Measurements from ENCODE around the gene BAIAP2L2.
"Not testable (repeated sequence)": the region's sequence is repeated elsewhere in the genome, so short reads cannot be mapped to it uniquely, and the experiment has no call there.

Gene BAIAP2L2

GRCh38 chr22:38081636-38081940 lies 28.9 kb downstream of the BAIAP2L2 start:
- Mint-ChIP-seq H3K27me3 (peaks cover 10% of the 10 kb centered on the region), H3K9me3 (no peaks in the 10 kb centered on the region), H3K36me3 (no peaks in the 10 kb centered on the region), H3K4me3 (no peak overlapping the region), H3K27ac (no peak overlapping the region), H3K4me1 (no peaks in the 10 kb centered on the region)

- Mint-ChIP-seq H3K27me3 (peaks cover 10% of the 10 kb centered on the region), H3K27ac (no peak overlapping the region), H3K4me3 (no peak overlapping the region), H3K9me3 (no peaks in the 10 kb centered on the region), H3K4me1 (no peaks in the 10 kb centered on the region), H3K36me3 (no peaks in the 10 kb centered on the region)
Observed at GRCh38 chr22:38080850-38081635, 29.4 kb downstream of the BAIAP2L2 start.

GRCh38 chr22:38080474-38080849 lies 30.0 kb downstream of the BAIAP2L2 start:
- H3K9me3 Mint-ChIP-seq, result no peaks in the 10 kb centered on the region
- no peaks in the 10 kb centered on the region for H3K4me1 Mint-ChIP-seq
- H3K27me3 Mint-ChIP-seq, result peaks cover 10% of the 10 kb centered on the region
- H3K27ac Mint-ChIP-seq, result no peak overlapping the region
- no peak overlapping the region for H3K4me3 Mint-ChIP-seq
- H3K36me3 Mint-ChIP-seq, result no peaks in the 10 kb centered on the region

- Mint-ChIP-seq H3K4me1 (no peaks in the 10 kb centered on the region), H3K27ac (no peak overlapping the region), H3K27me3 (peaks cover 10% of the 10 kb centered on the region), H3K9me3 (no peaks in the 10 kb centered on the region), H3K36me3 (no peaks in the 10 kb centered on the region), H3K4me3 (no peak overlapping the region)
Observed at GRCh38 chr22:38079804-38080203, 30.7 kb downstream of the BAIAP2L2 start.

GRCh38 chr22:38079208-38079607 lies 31.3 kb downstream of the BAIAP2L2 start:
- H3K4me3 Mint-ChIP-seq, H3K4me1 Mint-ChIP-seq, H3K36me3 Mint-ChIP-seq, H3K27ac Mint-ChIP-seq, H3K9me3 Mint-ChIP-seq: not testable (repeated sequence)
- peaks cover 10% of the 10 kb centered on the region for H3K27me3 Mint-ChIP-seq

GRCh38 chr22:38078046-38078840 lies 32.2 kb downstream of the BAIAP2L2 start:
- peaks cover 8% of the 10 kb centered on the region for H3K27me3 Mint-ChIP-seq
- no peaks in the 10 kb centered on the region for H3K4me1 Mint-ChIP-seq
- H3K36me3 Mint-ChIP-seq, result peaks cover 1% of the 10 kb centered on the region
- H3K9me3 Mint-ChIP-seq, result no peaks in the 10 kb centered on the region
- no peak overlapping the region for H3K4me3 Mint-ChIP-seq
- no peak overlapping the region for H3K27ac Mint-ChIP-seq

GRCh38 chr22:38077595-38077994 lies 32.9 kb downstream of the BAIAP2L2 start:
- Mint-ChIP-seq H3K36me3 (peaks cover 4% of the 10 kb centered on the region), H3K4me3 (no peak overlapping the region), H3K27ac (no peak overlapping the region), H3K27me3 (peaks cover 7% of the 10 kb centered on the region), H3K9me3 (no peaks in the 10 kb centered on the region), H3K4me1 (no peaks in the 10 kb centered on the region)

GRCh38 chr22:38077096-38077495 lies 33.4 kb downstream of the BAIAP2L2 start:
- H3K4me1 Mint-ChIP-seq, result no peaks in the 10 kb centered on the region
- no peaks in the 10 kb centered on the region for H3K9me3 Mint-ChIP-seq
- H3K27me3 Mint-ChIP-seq, result peaks cover 7% of the 10 kb centered on the region
- H3K27ac Mint-ChIP-seq, result no peak overlapping the region
- peaks cover 6% of the 10 kb centered on the region for H3K36me3 Mint-ChIP-seq
- no peak overlapping the region for H3K4me3 Mint-ChIP-seq

- H3K27ac Mint-ChIP-seq, result no peak overlapping the region
- peaks cover 5% of the 10 kb centered on the region for H3K27me3 Mint-ChIP-seq
- H3K9me3 Mint-ChIP-seq, result no peaks in the 10 kb centered on the region
- no peaks in the 10 kb centered on the region for H3K4me1 Mint-ChIP-seq
- H3K4me3 Mint-ChIP-seq, result no peak overlapping the region
- H3K36me3 Mint-ChIP-seq, result peaks cover 7% of the 10 kb centered on the region
Observed at GRCh38 chr22:38075961-38076360, 34.5 kb downstream of the BAIAP2L2 start.

- H3K4me1 Mint-ChIP-seq, result no peaks in the 10 kb centered on the region
- H3K9me3 Mint-ChIP-seq, result no peaks in the 10 kb centered on the region
- no peak overlapping the region for H3K4me3 Mint-ChIP-seq
- H3K36me3 Mint-ChIP-seq, result peaks cover 9% of the 10 kb centered on the region
- H3K27me3 Mint-ChIP-seq, result peaks cover 5% of the 10 kb centered on the region
- no peak overlapping the region for H3K27ac Mint-ChIP-seq
Observed at GRCh38 chr22:38075105-38075825, 35.2 kb downstream of the BAIAP2L2 start.

- Mint-ChIP-seq H3K4me3 (no peak overlapping the region), H3K9me3 (no peaks in the 10 kb centered on the region), H3K4me1 (no peaks in the 10 kb centered on the region), H3K27me3 (peaks cover under 1% of the 10 kb centered on the region), H3K27ac (no peak overlapping the region), H3K36me3 (peaks cover 12% of the 10 kb centered on the region)
Observed at GRCh38 chr22:38074181-38075104, 36.0 kb downstream of the BAIAP2L2 start.

GRCh38 chr22:38073150-38074130 lies 37.0 kb downstream of the BAIAP2L2 start:
- H3K4me1 Mint-ChIP-seq, result no peaks in the 10 kb centered on the region
- H3K27me3 Mint-ChIP-seq, result no peaks in the 10 kb centered on the region
- H3K36me3 Mint-ChIP-seq, result peaks cover 12% of the 10 kb centered on the region
- H3K4me3 Mint-ChIP-seq, result no peak overlapping the region
- H3K9me3 Mint-ChIP-seq, result no peaks in the 10 kb centered on the region
- H3K27ac Mint-ChIP-seq, result peak overlapping the region; percentile 51

GRCh38 chr22:38072322-38073149 lies 37.9 kb downstream of the BAIAP2L2 start:
- H3K27me3 Mint-ChIP-seq, result no peaks in the 10 kb centered on the region
- peaks cover 14% of the 10 kb centered on the region for H3K36me3 Mint-ChIP-seq
- no peaks in the 10 kb centered on the region for H3K9me3 Mint-ChIP-seq
- H3K4me1 Mint-ChIP-seq, result no peaks in the 10 kb centered on the region
- no peak overlapping the region for H3K4me3 Mint-ChIP-seq
- no peak overlapping the region for H3K27ac Mint-ChIP-seq

Data from activated naive CD4-positive, alpha-beta T cell treated with anti-CD3 and anti-CD28 coated beads, Interleukin-2, amount 50 U/mL, for 24 hours (primary cell).